B cell (primary cell): ENCODE data around the gene KIF2A. TPM values are rescaled to one million over a fixed set of nuclear protein-coding genes. Genes with fewer than 3 reads are reported as not detected.
"Not testable (repeated sequence)": the region's sequence is repeated elsewhere in the genome, so short reads cannot be mapped to it uniquely, and the experiment has no call there.

ENCODE experiments used
- ATAC-seq: fragments of 200-7000 bp; cut with Tn5 transposase; one replicate; pipeline ENCODE4 v1.10.0; 2021; ENCODE audit warnings: low read depth, mild to moderate bottlenecking, moderate number of reproducible peaks, moderate library complexity
- CTCF ChIA-PET: fragments of 350-600 bp; sonication (Branson Sonifier 250); formaldehyde crosslinking; loops from one replicate; lab custom pipeline; 2021; ENCODE audit warnings: antibody characterized with exemption, inconsistent platforms; lab: Charles Lee
- POLR2A ChIA-PET: fragments of 350-600 bp; sonication (Branson Sonifier 250); formaldehyde crosslinking; loops from one replicate; lab custom pipeline; 2021; ENCODE audit warnings: antibody characterized with exemption; lab: Charles Lee
- DNase-seq: peaks from one replicate; pipeline ENCODE4 v3.0.0; 2013
- H2AFZ ChIP-seq: 2 replicates; pipeline ENCODE4 v1.6.1; 2012; ENCODE audit warnings: mild to moderate bottlenecking, low read depth, low read length; ENCODE audit not compliant: insufficient read depth, poor library complexity, severe bottlenecking
- H3K27ac ChIP-seq, 2 donors: 1 replicate in 1 of 2; 2 replicates in 1 of 2; pipeline ENCODE4 v1.5.1; 2012 to 2013; ENCODE audit warnings: low read length in 2 of 2, mild to moderate bottlenecking in 2 of 2, moderate library complexity in 1 of 2
- H3K27me3 ChIP-seq, 4 experiments: fragments of 200-600 bp in 1 of 4; sonication (generic) in 1 of 4; replicated peaks in 1 of 4; 1 replicate in 2 of 4; 2 replicates in 2 of 4; pipeline versions ENCODE4 v1.6.1 to v1.7.0; 2013 to 2016; ENCODE audit warnings: low read length in 3 of 4, mild to moderate bottlenecking in 2 of 4, mixed read lengths in 1 of 4, moderate library complexity in 1 of 4; ENCODE audit not compliant: insufficient read depth in 4 of 4, control insufficient read depth in 3 of 4; ENCODE audit errors: control extremely low read depth in 1 of 4
- H3K36me3 ChIP-seq, 2 experiments: replicated peaks in 1 of 2; 1 replicate in 1 of 2; 2 replicates in 1 of 2; pipeline versions ENCODE4 v1.6.1 to v1.7.1; 2013; ENCODE audit warnings: low read length in 1 of 2; ENCODE audit not compliant: insufficient read depth in 2 of 2, control insufficient read depth in 1 of 2; ENCODE audit errors: control extremely low read depth in 1 of 2, extremely low read depth in 1 of 2
- H3K4me1 ChIP-seq, 2 donors: fragments of 200-600 bp in 1 of 2; sonication (generic) in 1 of 2; 1 replicate in 1 of 2; 2 replicates in 1 of 2; pipeline versions ENCODE4 v1.5.1 to v1.6.1; 2013 to 2017; ENCODE audit warnings: low read length in 2 of 2; ENCODE audit not compliant: control insufficient read depth in 2 of 2, insufficient read depth in 2 of 2
- H3K4me2 ChIP-seq: replicated peaks from 2 replicates; pipeline ENCODE3; 2012; ENCODE audit warnings: mild to moderate bottlenecking, low read depth, low read length; ENCODE audit not compliant: poor library complexity, severe bottlenecking
- H3K4me3 ChIP-seq, 5 experiments: fragments of 200-600 bp in 1 of 5; sonication (generic) in 1 of 5; 1 replicate in 3 of 5; 2 replicates in 2 of 5; pipeline versions ENCODE4 v1.5.1 to v1.7.0; 2011 to 2016; ENCODE audit warnings: low read length in 4 of 5, mild to moderate bottlenecking in 4 of 5, low read depth in 2 of 5, control low read depth in 1 of 5, moderate library complexity in 1 of 5; ENCODE audit not compliant: insufficient read depth in 1 of 5; ENCODE audit errors: control extremely low read depth in 1 of 5, extremely low read depth in 1 of 5
- H3K79me2 ChIP-seq: fragments of 200-600 bp; sonication (generic); one replicate; pipeline ENCODE4 v1.6.0; 2016; ENCODE audit warnings: low read length; ENCODE audit not compliant: control insufficient read depth, insufficient read depth
- H3K9ac ChIP-seq: fragments of 200-600 bp; sonication (generic); 2 replicates; pipeline ENCODE4 v1.6.1; 2017; ENCODE audit warnings: mild to moderate bottlenecking, low read length, moderate library complexity
- H3K9me3 ChIP-seq, 3 donors: one replicate each; pipeline versions ENCODE4 v1.6.1 to v1.7.1; 2013; ENCODE audit warnings: low read length in 2 of 3; ENCODE audit not compliant: control insufficient read depth in 2 of 3, insufficient read depth in 1 of 3; ENCODE audit errors: control extremely low read depth in 1 of 3
- H4K20me1 ChIP-seq: 2 replicates; pipeline ENCODE4 v1.6.0; 2012; ENCODE audit warnings: mild to moderate bottlenecking, low read length; ENCODE audit not compliant: insufficient read depth, control insufficient read depth, poor library complexity, severe bottlenecking
- H3K27ac Mint-ChIP-seq: one replicate; pipeline ENCODE4 v1.8.0; 2021; ENCODE audit warnings: mixed read lengths
- H3K27me3 Mint-ChIP-seq: one replicate; pipeline ENCODE4 v1.8.0; 2021; ENCODE audit warnings: mixed read lengths
- H3K4me1 Mint-ChIP-seq: one replicate; pipeline ENCODE4 v1.8.0; 2021; ENCODE audit warnings: mixed read lengths
- H3K4me3 Mint-ChIP-seq: one replicate; pipeline ENCODE4 v1.8.0; 2021; ENCODE audit warnings: mixed read lengths
- H3K9me3 Mint-ChIP-seq: one replicate; pipeline ENCODE4 v1.8.0; 2022; ENCODE audit warnings: mixed read lengths; ENCODE audit not compliant: insufficient read depth
- EZH2 ChIP-seq: IDR thresholded peaks from 2 replicates; pipeline ENCODE4 v1.6.1; 2012; ENCODE audit warnings: borderline replicate concordance, low read depth, mild to moderate bottlenecking, moderate library complexity, low read length; ENCODE audit not compliant: insufficient read depth, poor library complexity, severe bottlenecking
- WGBS: methylation state at CpG from one replicate; pipeline ENCODE4 v1.1.5; 2013; ENCODE audit warnings: missing lambda C conversion rate; ENCODE audit not compliant: insufficient coverage; 5-methylcytosine and 5-hydroxymethylcytosine counted together
- intact Hi-C: fragments of 100-400 bp; cut with micrococcal nuclease; formaldehyde crosslinking; loops from one replicate; pipeline ENCODE4 v1.10.0; 2022
- polyA plus RNA-seq: library from polyadenylated mRNA; depleted of rRNA; stranded (reverse); fragments of >200 nt; gene quantifications from 2 replicates; pipeline ENCODE4 v1.2.3, GENCODE V29; 2012
- total RNA-seq, 2 donors: library from RNA; stranded (reverse); fragments of 120-200 nt in 1 of 2; gene quantifications; 1 replicate in 1 of 2; 2 replicates in 1 of 2; pipeline versions ENCODE4 v1.2.3 to v1.2.4, GENCODE V29; 2013 to 2022
- TF ChIP-seq, protein P1 (sequence below): fragments of 200-600 bp; IDR thresholded peaks from one replicate; pipeline ENCODE4 v1.8.0; 2022; ENCODE audit warnings: antibody characterized with exemption, mild to moderate bottlenecking

Gene KIF2A
- total and polyA plus RNA-seq, 2 donors (not counting 1 experiment from before 2014, with no cell fraction given) = 12.9 to 59.0 TPM

DNA sequence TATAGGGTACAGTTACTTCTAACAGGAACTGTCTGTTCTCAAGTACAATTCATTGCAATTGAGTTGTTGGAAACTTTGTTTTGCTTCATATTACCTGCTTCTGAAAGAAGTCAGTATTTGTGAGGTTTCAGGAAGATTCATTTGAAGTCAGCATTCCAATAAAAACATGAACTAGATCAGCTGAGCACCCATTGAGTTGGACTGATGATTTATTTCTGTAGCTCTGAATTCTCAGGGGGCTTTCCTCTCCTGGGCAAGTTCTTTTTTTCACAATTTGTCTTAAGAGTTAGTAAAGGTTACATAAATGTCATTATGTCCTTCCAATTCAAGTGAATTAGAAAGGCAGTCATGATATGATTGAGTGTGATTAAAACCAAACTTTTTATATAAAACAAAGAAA, 16.2 kb upstream of the KIF2A start:
- ATAC-seq (no peak), DNase-seq (no peak)
- Histone ChIP-seq H3K4me3 (no peak overlapping the region), H3K79me2 (no peaks in the 10 kb centered on the region), H3K4me2 (no peak overlapping the region), H2AFZ (no peak overlapping the region), H3K9ac (no peak overlapping the region), H3K4me1 (no peaks in the 10 kb centered on the region), H3K9me3 (no peaks in the 10 kb centered on the region), H4K20me1 (no peaks in the 10 kb centered on the region), H3K27ac (no peak overlapping the region), H3K27me3 (no peaks in the 10 kb centered on the region), H3K36me3 (no peaks in the 10 kb centered on the region)
- Mint-ChIP-seq H3K4me3 (no peak overlapping the region), H3K4me1 (peaks cover 3% of the 10 kb centered on the region), H3K27ac (no peak overlapping the region), H3K27me3 (peaks cover 8% of the 10 kb centered on the region), H3K9me3 (no peaks in the 10 kb centered on the region)
- CTCF ChIA-PET = no interaction called here
- POLR2A ChIA-PET = no interaction called here
- intact Hi-C loops = no loop called here
- TF ChIP-seq, protein P1, sequence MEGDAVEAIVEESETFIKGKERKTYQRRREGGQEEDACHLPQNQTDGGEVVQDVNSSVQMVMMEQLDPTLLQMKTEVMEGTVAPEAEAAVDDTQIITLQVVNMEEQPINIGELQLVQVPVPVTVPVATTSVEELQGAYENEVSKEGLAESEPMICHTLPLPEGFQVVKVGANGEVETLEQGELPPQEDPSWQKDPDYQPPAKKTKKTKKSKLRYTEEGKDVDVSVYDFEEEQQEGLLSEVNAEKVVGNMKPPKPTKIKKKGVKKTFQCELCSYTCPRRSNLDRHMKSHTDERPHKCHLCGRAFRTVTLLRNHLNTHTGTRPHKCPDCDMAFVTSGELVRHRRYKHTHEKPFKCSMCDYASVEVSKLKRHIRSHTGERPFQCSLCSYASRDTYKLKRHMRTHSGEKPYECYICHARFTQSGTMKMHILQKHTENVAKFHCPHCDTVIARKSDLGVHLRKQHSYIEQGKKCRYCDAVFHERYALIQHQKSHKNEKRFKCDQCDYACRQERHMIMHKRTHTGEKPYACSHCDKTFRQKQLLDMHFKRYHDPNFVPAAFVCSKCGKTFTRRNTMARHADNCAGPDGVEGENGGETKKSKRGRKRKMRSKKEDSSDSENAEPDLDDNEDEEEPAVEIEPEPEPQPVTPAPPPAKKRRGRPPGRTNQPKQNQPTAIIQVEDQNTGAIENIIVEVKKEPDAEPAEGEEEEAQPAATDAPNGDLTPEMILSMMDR = no peak
- no peak for TF ChIP-seq EZH2

DNA sequence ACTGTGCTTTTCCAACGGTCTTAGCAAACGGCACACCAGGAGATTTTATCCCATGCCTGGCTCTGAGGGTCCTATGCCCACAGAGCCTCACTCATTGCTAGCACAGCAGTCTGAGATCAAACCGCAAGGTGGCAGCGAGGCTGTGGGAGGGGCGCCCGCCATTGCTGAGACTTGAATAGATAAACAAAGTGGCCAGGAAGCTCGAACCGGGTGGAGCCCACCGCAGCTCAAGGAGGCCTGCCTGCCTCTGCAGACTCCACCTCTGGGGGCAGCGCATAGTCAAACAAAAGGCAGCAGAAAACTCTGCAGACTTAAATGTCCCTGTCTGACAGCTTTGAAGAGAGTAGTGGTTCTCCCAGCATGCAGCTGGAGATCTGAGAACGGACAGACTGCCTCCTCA, 14.2 kb upstream of the KIF2A start:
- H3K4me3 Mint-ChIP-seq, H3K27me3 ChIP-seq, H3K4me1 ChIP-seq, H4K20me1 ChIP-seq, intact Hi-C loops, H3K4me3 ChIP-seq, H3K36me3 ChIP-seq, H3K4me1 Mint-ChIP-seq, H3K9me3 Mint-ChIP-seq, ATAC-seq, POLR2A ChIA-PET, H3K4me2 ChIP-seq, H3K9me3 ChIP-seq, H3K27me3 Mint-ChIP-seq, H3K9ac ChIP-seq, H3K27ac Mint-ChIP-seq, H3K27ac ChIP-seq, H3K79me2 ChIP-seq, H2AFZ ChIP-seq: not testable (repeated sequence)
- 87% methylated on average over 9 of the region's 11 CpGs for WGBS
- DNase-seq = peak; percentile 25
- CTCF ChIA-PET = interaction anchor here (1.5 to 1.7 kb wide), 2 partner anchors 14 to 61 kb away, joined by 3 to 7 read pairs; partner anchors contain the start of gene KIF2A
